Endothelial cell (in vitro differentiated cells): Measurements from ENCODE around the gene CDH15. TPM values are rescaled to one million over a fixed set of nuclear protein-coding genes. Genes with fewer than 3 reads are reported as not detected.
A peak's percentile ranks its signal among the peaks of the same experiment; 100 is the strongest.

Experiments used
- DNase-seq: peaks from one replicate; pipeline ENCODE4 v3.0.0; 2021; ENCODE audit warnings: low spot score
- H3K27ac Mint-ChIP-seq: one replicate; pipeline ENCODE4 v1.8.0; 2021; ENCODE audit warnings: mixed read lengths, inconsistent platforms; ENCODE audit not compliant: unreplicated experiment
- H3K27me3 Mint-ChIP-seq: one replicate; pipeline ENCODE4 v1.8.0; 2021; ENCODE audit warnings: mild to moderate bottlenecking, moderate library complexity, mixed read lengths, inconsistent platforms; ENCODE audit not compliant: unreplicated experiment
- H3K36me3 Mint-ChIP-seq: one replicate; pipeline ENCODE4 v1.8.0; 2021; ENCODE audit warnings: mild to moderate bottlenecking, low read depth, mixed read lengths, inconsistent platforms; ENCODE audit not compliant: unreplicated experiment
- H3K4me1 Mint-ChIP-seq: one replicate; pipeline ENCODE4 v1.8.0; 2021; ENCODE audit warnings: mild to moderate bottlenecking, mixed read lengths, inconsistent platforms; ENCODE audit not compliant: unreplicated experiment
- H3K4me3 Mint-ChIP-seq: one replicate; pipeline ENCODE4 v1.8.0; 2021; ENCODE audit warnings: mild to moderate bottlenecking, mixed read lengths, inconsistent platforms; ENCODE audit not compliant: unreplicated experiment
- H3K9me3 Mint-ChIP-seq: one replicate; pipeline ENCODE4 v1.8.0; 2021; ENCODE audit warnings: mixed read lengths, inconsistent platforms; ENCODE audit not compliant: unreplicated experiment
- CTCF ChIP-seq: fragments of 200-600 bp; sonication (generic); IDR thresholded peaks from one replicate; pipeline ENCODE4 v1.5.0; 2021; ENCODE audit warnings: antibody characterized with exemption; ENCODE audit not compliant: unreplicated experiment
- total RNA-seq: library from RNA; stranded (reverse); fragmentation: NEBNext Ultra II Directional; extraction: Animal tissue kit (Norgen Biotek cat#: 25700); gene quantifications from one replicate; pipeline ENCODE4 v1.2.1, GENCODE V29; 2021; ENCODE audit not compliant: unreplicated experiment

The CDH15 gene
- total RNA-seq, 1 donor from 2014 or later = not detected

GRCh38 chr16:89222931-89223330, 51.4 kb downstream of the CDH15 start:
- peaks cover 10% of the 10 kb centered on the region for H3K9me3 Mint-ChIP-seq
- H3K4me3 Mint-ChIP-seq = peak overlapping the region; percentile 84
- H3K27me3 Mint-ChIP-seq = no peaks in the 10 kb centered on the region
- peaks cover 20% of the 10 kb centered on the region for H3K4me1 Mint-ChIP-seq
- no peak for DNase-seq
- peaks cover 59% of the 10 kb centered on the region for H3K36me3 Mint-ChIP-seq
- no peak for TF ChIP-seq CTCF
- H3K27ac Mint-ChIP-seq = no peak overlapping the region

- peak overlapping the region; percentile 56 for H3K4me3 Mint-ChIP-seq
- no peaks in the 10 kb centered on the region for H3K27me3 Mint-ChIP-seq
- H3K4me1 Mint-ChIP-seq = peaks cover 12% of the 10 kb centered on the region
- no peak for DNase-seq
- H3K9me3 Mint-ChIP-seq = peaks cover 10% of the 10 kb centered on the region
- H3K27ac Mint-ChIP-seq = no peak overlapping the region
- peaks cover 74% of the 10 kb centered on the region for H3K36me3 Mint-ChIP-seq
- no peak for TF ChIP-seq CTCF
Measured at GRCh38 chr16:89224665-89225064, 53.1 kb downstream of the CDH15 start.

GRCh38 chr16:89230255-89230654, 58.7 kb downstream of the CDH15 start:
- DNase-seq = no peak
- no peak overlapping the region for H3K27ac Mint-ChIP-seq
- H3K9me3 Mint-ChIP-seq = peaks cover 9% of the 10 kb centered on the region

GRCh38 chr16:89232107-89232506, 60.6 kb downstream of the CDH15 start:
- no peaks in the 10 kb centered on the region for H3K27me3 Mint-ChIP-seq
- H3K36me3 Mint-ChIP-seq = peaks cover 79% of the 10 kb centered on the region
- TF ChIP-seq CTCF = no peak
- H3K4me3 Mint-ChIP-seq = peak overlapping the region; percentile 70
- no peaks in the 10 kb centered on the region for H3K9me3 Mint-ChIP-seq
- H3K4me1 Mint-ChIP-seq = no peaks in the 10 kb centered on the region
- no peak for DNase-seq
- no peak overlapping the region for H3K27ac Mint-ChIP-seq

More at GRCh38 chr16:89230255-89230654, 58.7 kb downstream of the CDH15 start:
- TF ChIP-seq CTCF = no peak
- H3K4me1 Mint-ChIP-seq = no peaks in the 10 kb centered on the region
- H3K27me3 Mint-ChIP-seq = no peaks in the 10 kb centered on the region
- H3K4me3 Mint-ChIP-seq = no peak overlapping the region
- peaks cover 87% of the 10 kb centered on the region for H3K36me3 Mint-ChIP-seq

- Mint-ChIP-seq H3K9me3 (no peaks in the 10 kb centered on the region), H3K4me1 (no peaks in the 10 kb centered on the region), H3K27ac (no peak overlapping the region), H3K36me3 (peaks cover 64% of the 10 kb centered on the region), H3K27me3 (peaks cover 3% of the 10 kb centered on the region), H3K4me3 (peak overlapping the region; percentile 35)
- no peak for TF ChIP-seq CTCF
- DNase-seq = no peak
Measured at GRCh38 chr16:89233678-89234490, 62.3 kb downstream of the CDH15 start.
